Measurements from ENCODE around the gene ILDR1. TPM values are rescaled to one million over a fixed set of nuclear protein-coding genes. Genes with fewer than 3 reads are reported as not detected.

ILDR1 gene
- total and polyA plus RNA-seq, 10 of the 15 experiments (the other 5 are each of a cell fraction or from before 2014, with no cell fraction given), result 1.3 to 12.0 (median 7.0) TPM

- no peak for TF ChIP-seq IRF4 (IDR thresholded peaks at IDR 0.05; ENCODE audit: low read depth, low read length)
- TF ChIP-seq CEBPB (IDR thresholded peaks at IDR 0.05; ENCODE audit: borderline replicate concordance in 1 of 2, low read depth in 2 of 2, low read length in 2 of 2), result no peak
- TF ChIP-seq IRF5 (IDR thresholded peaks at IDR 0.05; ENCODE audit: borderline replicate concordance), result no peak
- TF ChIP-seq NKRF (conservative IDR thresholded peaks at IDR 0.05), result no peak
- TF ChIP-seq SUZ12 (IDR thresholded peaks at IDR 0.05; ENCODE audit: unreplicated experiment), result no peak
- TF ChIP-seq EZH2 (IDR thresholded peaks at IDR 0.05; ENCODE audit: borderline replicate concordance, control insufficient read depth, low read depth, low read length), result no peak
- peak; percentile 65 for TF ChIP-seq TCF12 (IDR thresholded peaks at IDR 0.05; ENCODE audit: low read depth, low read length)
- no peak for TF ChIP-seq JUND (IDR thresholded peaks at IDR 0.05; ENCODE audit: low read depth, low read length)
- no peak for TF ChIP-seq ZBTB4 (CRISPR knock-in tag; IDR thresholded peaks at IDR 0.05)
- no peak for TF ChIP-seq TBL1XR1 (IDR thresholded peaks at IDR 0.05; ENCODE audit: low read depth, low read length)
- TF ChIP-seq MTA3 (IDR thresholded peaks at IDR 0.05; ENCODE audit: borderline replicate concordance, low read length), result no peak
- TF ChIP-seq ZNF384 (IDR thresholded peaks at IDR 0.05; ENCODE audit: borderline replicate concordance, low read depth, low read length), result no peak
- no peak for TF ChIP-seq ASH2L (IDR thresholded peaks at IDR 0.05; ENCODE audit: borderline replicate concordance, low read depth)
- peak; percentile 65; the same call in 1 of the 2 replicates for TF ChIP-seq LARP7 (IDR thresholded peaks at IDR 0.05)
- no peak for TF ChIP-seq BCLAF1 (IDR thresholded peaks at IDR 0.05)
- no peak for TF ChIP-seq PBX3 (IDR thresholded peaks at IDR 0.05; ENCODE audit: insufficient replicate concordance, low read depth, low read length)
- no peak for TF ChIP-seq RBBP5 (conservative IDR thresholded peaks at IDR 0.05)
- no peak for TF ChIP-seq KDM1A (IDR thresholded peaks at IDR 0.05; ENCODE audit: borderline replicate concordance)
Observed at GRCh38 chr3:122021811-122022401, at the start of gene ILDR1 (continued).
